K562 treated with DMSO at 1 percent for 48 hours (cell line): Measurements from ENCODE around the gene NUCB1. TPM values are rescaled to one million over a fixed set of nuclear protein-coding genes. Genes with fewer than 3 reads are reported as not detected.

Source experiments
- total RNA-seq: library from RNA; unstranded; fragments of 300-600 nt; gene quantifications from 2 replicates; pipeline ENCODE4 v1.2.3, GENCODE V29; 2022; ENCODE audit warnings: low replicate concordance; ENCODE audit errors: extremely low read depth

Gene NUCB1
- total RNA-seq, result 924 and 1,522 TPM in 2 replicates

DNA sequence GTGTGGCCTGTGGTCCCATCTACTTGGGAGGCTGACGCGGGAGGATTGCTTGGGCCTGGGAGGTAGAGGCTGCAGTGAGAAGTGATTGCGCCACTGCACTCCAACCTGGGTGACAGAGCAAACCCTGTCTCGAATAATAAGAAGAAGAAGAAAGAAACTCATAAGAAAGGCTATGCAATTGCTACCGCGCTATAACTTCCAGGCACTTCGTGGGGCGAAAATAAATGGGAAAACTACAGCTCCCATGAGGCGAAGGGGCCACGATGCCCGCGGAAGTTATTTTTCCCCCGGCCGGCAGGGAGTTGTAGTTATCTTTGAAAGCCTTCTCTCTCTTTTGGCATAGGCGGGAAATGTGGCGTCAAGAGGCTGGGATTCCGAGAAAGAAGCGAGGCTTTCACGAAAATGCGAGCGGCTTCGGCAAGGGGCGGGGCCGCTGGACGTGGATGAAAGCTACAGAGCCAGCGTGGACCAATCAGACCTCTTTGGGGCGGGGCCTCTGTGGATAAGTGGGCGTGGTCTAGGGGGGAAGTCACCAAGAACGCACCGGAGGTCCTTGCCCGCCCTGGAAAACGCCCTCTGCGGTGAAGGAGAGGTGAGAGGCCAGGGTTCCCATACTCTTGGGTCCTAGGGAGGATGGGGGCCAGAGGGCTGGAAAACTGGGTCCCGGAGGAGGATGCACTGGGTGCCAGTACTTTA lies at the start of gene NUCB1:
TSS of gene NUCB1 (plus strand) at position 532 of the 696 bp plus-strand sequence. CDS start 485 bp downstream, outside the sequence.

GRCh38 chr19:48868114-48868886 lies 31.8 kb upstream of the NUCB1 start, which contains the start of gene PLEKHA4:
Gene PLEKHA4, minus strand, starts transcription at chr19:48868617. Its CDS starts 997 bp downstream, at chr19:48867620.

GRCh38 chr19:48872182-48872883 lies 27.8 kb upstream of the NUCB1 start, which contains the start of gene PPP1R15A:
Gene PPP1R15A, plus strand, starts transcription at chr19:48872421. Its CDS starts 813 bp downstream, at chr19:48873234.

GRCh38 chr19:48933382-48933932 lies 33.3 kb downstream of the NUCB1 start, which contains the start of gene DHDH:
Gene DHDH, plus strand, starts transcription at chr19:48933699. Its CDS starts 23 bp downstream, at chr19:48933722.

GRCh38 chr19:48954595-48955307 lies 54.6 kb downstream of the NUCB1 start, which contains the start of gene BAX:
Gene BAX, plus strand, starts transcription at chr19:48954875. Its CDS starts 54 bp downstream, at chr19:48954929.

GRCh38 chr19:48965040-48965805 lies 65.1 kb downstream of the NUCB1 start, which contains the start of gene FTL:
Gene FTL, plus strand, starts transcription at chr19:48965309. Its CDS starts 199 bp downstream, at chr19:48965508.

Other genes with a start within 250 kb of the NUCB1 start
- not detected in 2 replicates for gene NTN5, start 227.3 kb upstream of the NUCB1 start, total RNA-seq
- not detected in 2 replicates for gene FUT2, start 204.3 kb upstream of the NUCB1 start, total RNA-seq
- not detected in 2 replicates for gene MAMSTR, start 180.6 kb upstream of the NUCB1 start, total RNA-seq
- not detected in 2 replicates for gene RASIP1, start 159.7 kb upstream of the NUCB1 start, total RNA-seq
- not detected in 2 replicates for gene IZUMO1, start 153.4 kb upstream of the NUCB1 start, total RNA-seq
- not detected in 2 replicates for gene FUT1, start 147.7 kb upstream of the NUCB1 start, total RNA-seq
- not detected in 2 replicates for gene FGF21, start 144.8 kb upstream of the NUCB1 start, total RNA-seq
- not detected in 2 replicates for gene BCAT2, start 89.3 kb upstream of the NUCB1 start, total RNA-seq
- gene HSD17B14, start 63.8 kb upstream of the NUCB1 start, total RNA-seq, result not detected in 2 replicates
- not detected in 2 replicates for gene PLEKHA4, start 31.7 kb upstream of the NUCB1 start, total RNA-seq
- gene PPP1R15A, start 27.9 kb upstream of the NUCB1 start, total RNA-seq, result not detected in 2 replicates
- not detected in 2 replicates for gene TULP2, start 1.6 kb upstream of the NUCB1 start, total RNA-seq
- not detected in 2 replicates for gene DHDH, start 33.4 kb downstream of the NUCB1 start, total RNA-seq
- not detected in 2 replicates for gene BAX, start 54.6 kb downstream of the NUCB1 start, total RNA-seq
- 5,393 and 6,511 TPM in 2 replicates for gene FTL, start 65.0 kb downstream of the NUCB1 start, total RNA-seq
- 109 TPM in 1 of 2 replicates, not detected in the other for gene GYS1, start 93.0 kb downstream of the NUCB1 start, total RNA-seq
- gene RUVBL2, start 93.6 kb downstream of the NUCB1 start, total RNA-seq, result not detected in 2 replicates
- not detected in 2 replicates for gene LHB, start 116.8 kb downstream of the NUCB1 start, total RNA-seq
- not detected in 2 replicates for gene CGB3, start 124.0 kb downstream of the NUCB1 start, total RNA-seq
- gene CGB2, start 131.6 kb downstream of the NUCB1 start, total RNA-seq, result not detected in 2 replicates
- not detected in 2 replicates for gene CGB1, start 136.6 kb downstream of the NUCB1 start, total RNA-seq
- gene CGB5, start 143.5 kb downstream of the NUCB1 start, total RNA-seq, result not detected in 2 replicates
- gene CGB8, start 148.8 kb downstream of the NUCB1 start, total RNA-seq, result not detected in 2 replicates
- gene CGB7, start 157.4 kb downstream of the NUCB1 start, total RNA-seq, result not detected in 2 replicates
- not detected in 2 replicates for gene NTF4, start 164.5 kb downstream of the NUCB1 start, total RNA-seq
- gene KCNA7, start 172.4 kb downstream of the NUCB1 start, total RNA-seq, result not detected in 2 replicates
- not detected in 2 replicates for gene SNRNP70, start 185.1 kb downstream of the NUCB1 start, total RNA-seq
- not detected in 2 replicates for gene LIN7B, start 214.1 kb downstream of the NUCB1 start, total RNA-seq
- gene C19orf73, start 218.8 kb downstream of the NUCB1 start, total RNA-seq, result not detected in 2 replicates
- not detected in 2 replicates for gene PPFIA3, start 219.2 kb downstream of the NUCB1 start, total RNA-seq